Sigmoid colon (tissue), 4 donors: Measurements from ENCODE around the gene RSAD2.
"Not testable (repeated sequence)": the region's sequence is repeated elsewhere in the genome, so short reads cannot be mapped to it uniquely, and the experiment has no call there.

ENCODE experiments used
- CTCF ChIP-seq, 4 experiments: fragments of 450-650 bp in 3 of 4; fragments of 200-600 bp in 1 of 4; IDR thresholded peaks; one replicate each; pipeline ENCODE4 v1.5.1; 2016 to 2019; ENCODE audit warnings: antibody characterized with exemption in 4 of 4, mild to moderate bottlenecking in 3 of 4, moderate library complexity in 2 of 4
- EP300 ChIP-seq, 4 donors: sonication (generic); formaldehyde crosslinking; IDR thresholded peaks; one replicate each; pipeline ENCODE4 v1.6.1; 2017; ENCODE audit warnings: antibody characterized with exemption in 4 of 4
- POLR2A ChIP-seq, 2 donors: fragments of 450-650 bp; IDR thresholded peaks; one replicate each; pipeline ENCODE4 v1.6.1; 2016; ENCODE audit warnings: antibody characterized with exemption in 2 of 2, mild to moderate bottlenecking in 2 of 2, moderate library complexity in 2 of 2

- not testable (repeated sequence) for TF ChIP-seq CTCF, POLR2A, EP300 (IDR thresholded peaks at IDR 0.05)
Measured at GRCh38 chr2:6858466-6859027, 19.0 kb upstream of the RSAD2 start.
